SJSA1 (cell line): Measurements from ENCODE around the gene C19orf85. TPM values are rescaled to one million over a fixed set of nuclear protein-coding genes. Genes with fewer than 3 reads are reported as not detected.
"Not testable (repeated sequence)": the region's sequence is repeated elsewhere in the genome, so short reads cannot be mapped to it uniquely, and the experiment has no call there.

ENCODE experiments used
- DNase-seq, 2 experiments: peaks; one replicate each; pipeline ENCODE4 v3.0.0-alpha.2; 2015 to 2020; ENCODE audit warnings: low spot score in 2 of 2, low read depth in 1 of 2
- H3K27ac ChIP-seq: fragments of 250-450 bp; sonication (Bioruptor Pico); 2 replicates; pipeline ENCODE4 v1.5.1; 2020; ENCODE audit warnings: mild to moderate bottlenecking, moderate library complexity
- H3K27me3 ChIP-seq: fragments of 250-450 bp; sonication (Bioruptor Pico); replicated peaks from 2 replicates; pipeline ENCODE4 v1.5.1; 2020; ENCODE audit warnings: mild to moderate bottlenecking, moderate library complexity
- H3K36me3 ChIP-seq: fragments of 250-450 bp; sonication (Bioruptor Pico); 2 replicates; pipeline ENCODE4 v1.5.1; 2020; ENCODE audit warnings: mild to moderate bottlenecking
- H3K4me1 ChIP-seq: fragments of 250-450 bp; sonication (Bioruptor Pico); replicated peaks from 2 replicates; pipeline ENCODE4 v1.6.1; 2021; ENCODE audit warnings: mild to moderate bottlenecking
- H3K4me3 ChIP-seq: fragments of 250-450 bp; sonication (Bioruptor Pico); 2 replicates; pipeline ENCODE4 v1.5.1; 2020; ENCODE audit warnings: mild to moderate bottlenecking
- H3K9me3 ChIP-seq: fragments of 250-450 bp; sonication (Bioruptor Pico); replicated peaks from 2 replicates; pipeline ENCODE4 v1.5.1; 2020; ENCODE audit warnings: mild to moderate bottlenecking
- total RNA-seq: library from RNA; depleted of rRNA; stranded (reverse); fragments of >200 nt; shearing (Covaris generic); gene quantifications from 2 replicates; pipeline ENCODE4 v1.2.3, GENCODE V29; 2014

The C19orf85 gene
- total RNA-seq, 1 experiment from 2014 or later: not detected

- H3K4me1 ChIP-seq: no peaks in the 10 kb centered on the region
- H3K27ac ChIP-seq: no peak overlapping the region
- peaks cover 12% of the 10 kb centered on the region; the same call in 1 of the 2 replicates for H3K36me3 ChIP-seq
- H3K4me3 ChIP-seq: no peak overlapping the region
- H3K27me3 ChIP-seq: peaks cover 18% of the 10 kb centered on the region
- H3K9me3 ChIP-seq: no peaks in the 10 kb centered on the region
- no peak for DNase-seq
Measured at GRCh38 chr19:55452749-55453346, 11.7 kb downstream of the C19orf85 start.

- Histone ChIP-seq H3K4me1 (no peaks in the 10 kb centered on the region), H3K9me3 (no peaks in the 10 kb centered on the region), H3K27me3 (peaks cover 23% of the 10 kb centered on the region), H3K4me3 (no peak overlapping the region), H3K36me3 (peaks cover 12% of the 10 kb centered on the region; the same call in 1 of the 2 replicates), H3K27ac (no peak overlapping the region)
- no peak for DNase-seq
Measured at GRCh38 chr19:55451965-55452748, 12.4 kb downstream of the C19orf85 start.

DNA sequence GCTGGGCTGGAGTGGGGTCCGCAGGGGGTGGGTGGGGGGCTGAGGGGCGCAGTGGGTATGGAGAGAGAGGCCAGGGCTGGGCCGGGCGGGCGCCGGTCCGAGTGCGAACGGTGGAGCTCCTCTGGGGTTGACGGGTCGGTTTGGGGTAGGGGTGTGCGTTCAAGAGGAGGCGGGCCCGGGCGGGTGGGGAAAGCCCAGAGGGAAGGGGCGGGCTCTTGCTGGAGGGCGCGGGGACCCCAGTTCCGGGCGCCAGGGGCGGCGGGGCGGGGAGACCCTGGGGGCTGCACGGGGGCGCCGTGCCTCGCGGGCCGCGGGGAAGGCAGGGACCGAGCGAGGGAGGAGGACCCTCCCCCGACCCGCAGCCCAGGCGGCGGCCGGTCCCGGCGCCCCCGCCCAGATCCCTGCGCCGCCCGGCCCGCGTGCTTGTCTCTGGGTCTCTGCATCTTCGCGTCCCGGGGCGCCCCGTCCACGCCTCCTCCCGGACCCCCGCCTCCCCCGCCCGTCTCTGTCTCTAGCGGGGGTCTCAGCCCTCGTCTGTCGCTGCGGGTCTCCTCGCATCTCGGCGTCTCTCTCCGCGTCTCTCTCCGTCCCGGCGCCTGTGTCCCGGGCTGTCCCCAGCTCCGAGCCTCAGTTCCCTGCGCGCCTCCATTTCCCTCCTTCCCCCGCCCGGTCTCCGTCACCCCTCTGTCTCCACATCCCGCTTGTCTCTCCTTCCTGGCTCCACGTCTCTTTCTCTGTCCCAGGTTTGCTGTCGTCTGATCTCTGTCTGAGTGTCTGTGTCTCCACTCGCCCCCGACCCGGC lies 13.2 kb downstream of the C19orf85 start:
- Histone ChIP-seq H3K27me3 (peaks cover 29% of the 10 kb centered on the region), H3K36me3 (peaks cover 12% of the 10 kb centered on the region; the same call in 1 of the 2 replicates), H3K9me3 (no peaks in the 10 kb centered on the region), H3K4me3 (no peak overlapping the region), H3K27ac (no peak overlapping the region), H3K4me1 (no peaks in the 10 kb centered on the region)
- DNase-seq: no peak

DNA sequence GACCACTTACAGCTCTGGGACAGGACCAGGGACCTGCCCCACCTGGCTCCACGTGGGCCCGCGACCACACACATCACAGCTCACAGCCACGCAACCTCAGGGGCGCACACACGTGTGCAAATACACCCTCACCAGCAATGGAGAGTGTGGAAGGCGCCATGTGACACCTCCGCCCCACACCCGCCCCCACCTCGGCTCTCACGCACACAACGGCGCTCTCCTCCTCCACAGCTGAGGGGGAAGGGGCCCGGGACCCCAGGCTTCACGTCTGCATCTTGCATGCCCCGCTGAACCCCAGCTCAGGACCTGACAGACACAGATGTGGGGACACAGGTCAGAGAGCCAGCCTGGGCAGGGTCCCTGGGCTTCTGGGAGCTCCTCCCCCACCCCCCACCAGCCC lies 15.1 kb downstream of the C19orf85 start:
- Histone ChIP-seq H3K4me3 (no peak overlapping the region), H3K27me3 (peaks cover 42% of the 10 kb centered on the region), H3K4me1 (no peaks in the 10 kb centered on the region), H3K9me3 (no peaks in the 10 kb centered on the region), H3K27ac (no peak overlapping the region), H3K36me3 (0 out of 2 replicates have a peak, but pooled peaks cover under 1% of the 10 kb centered on the region)
- DNase-seq: no peak

DNA sequence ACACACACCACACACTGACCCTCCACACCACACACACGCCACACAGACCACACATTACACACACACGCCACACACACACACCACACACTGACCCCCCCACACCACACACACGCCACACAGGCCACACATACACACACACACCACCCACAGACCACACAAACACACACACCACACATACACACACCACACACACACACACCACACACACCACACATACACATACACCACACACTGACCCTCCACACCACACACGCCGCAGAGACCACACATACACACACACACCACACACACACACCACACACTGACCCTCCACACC lies 16.4 kb downstream of the C19orf85 start:
- not testable (repeated sequence) for H3K27ac ChIP-seq, DNase-seq, H3K36me3 ChIP-seq, H3K4me1 ChIP-seq, H3K4me3 ChIP-seq, H3K9me3 ChIP-seq
- peaks cover 53% of the 10 kb centered on the region for H3K27me3 ChIP-seq

GRCh38 chr19:55447421-55448174 lies 17.0 kb downstream of the C19orf85 start:
- H3K27me3 ChIP-seq: peaks cover 58% of the 10 kb centered on the region
- H3K36me3 ChIP-seq: no peaks in the 10 kb centered on the region
- no peaks in the 10 kb centered on the region for H3K9me3 ChIP-seq
- no peaks in the 10 kb centered on the region for H3K4me1 ChIP-seq
- no peak overlapping the region for H3K27ac ChIP-seq
- no peak overlapping the region for H3K4me3 ChIP-seq
- DNase-seq: no peak

DNA sequence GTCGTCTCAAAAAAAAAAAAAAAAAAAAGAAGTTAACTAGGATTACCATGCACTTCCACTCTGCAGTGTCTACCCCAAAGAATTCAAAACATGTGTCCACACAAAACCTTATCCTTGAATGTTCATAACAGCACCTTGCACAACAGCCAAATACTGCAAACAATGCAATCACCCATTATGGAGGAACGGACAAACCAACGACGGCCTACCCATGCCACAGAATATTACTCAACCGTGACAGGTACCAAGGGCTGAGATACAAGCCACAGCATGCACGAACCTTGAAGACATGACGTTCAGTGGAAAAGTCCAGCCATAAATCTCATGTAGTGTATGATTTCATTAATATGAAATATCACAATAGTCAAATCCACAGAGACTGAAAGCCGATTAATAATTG lies 18.5 kb downstream of the C19orf85 start:
- Histone ChIP-seq H3K4me1 (no peaks in the 10 kb centered on the region), H3K36me3 (no peaks in the 10 kb centered on the region), H3K27me3 (peaks cover 57% of the 10 kb centered on the region), H3K27ac (no peak overlapping the region), H3K9me3 (no peaks in the 10 kb centered on the region), H3K4me3 (no peak overlapping the region)
- no peak for DNase-seq

- Histone ChIP-seq H3K9me3 (peaks cover 5% of the 10 kb centered on the region; the same call in 1 of the 2 replicates), H3K27me3 (peaks cover 69% of the 10 kb centered on the region), H3K27ac (no peak overlapping the region), H3K4me3 (no peak overlapping the region), H3K4me1 (peaks cover 7% of the 10 kb centered on the region; the same call in 1 of the 2 replicates), H3K36me3 (no peaks in the 10 kb centered on the region)
- DNase-seq: no peak
Measured at GRCh38 chr19:55444646-55445045, 19.9 kb downstream of the C19orf85 start.

DNA sequence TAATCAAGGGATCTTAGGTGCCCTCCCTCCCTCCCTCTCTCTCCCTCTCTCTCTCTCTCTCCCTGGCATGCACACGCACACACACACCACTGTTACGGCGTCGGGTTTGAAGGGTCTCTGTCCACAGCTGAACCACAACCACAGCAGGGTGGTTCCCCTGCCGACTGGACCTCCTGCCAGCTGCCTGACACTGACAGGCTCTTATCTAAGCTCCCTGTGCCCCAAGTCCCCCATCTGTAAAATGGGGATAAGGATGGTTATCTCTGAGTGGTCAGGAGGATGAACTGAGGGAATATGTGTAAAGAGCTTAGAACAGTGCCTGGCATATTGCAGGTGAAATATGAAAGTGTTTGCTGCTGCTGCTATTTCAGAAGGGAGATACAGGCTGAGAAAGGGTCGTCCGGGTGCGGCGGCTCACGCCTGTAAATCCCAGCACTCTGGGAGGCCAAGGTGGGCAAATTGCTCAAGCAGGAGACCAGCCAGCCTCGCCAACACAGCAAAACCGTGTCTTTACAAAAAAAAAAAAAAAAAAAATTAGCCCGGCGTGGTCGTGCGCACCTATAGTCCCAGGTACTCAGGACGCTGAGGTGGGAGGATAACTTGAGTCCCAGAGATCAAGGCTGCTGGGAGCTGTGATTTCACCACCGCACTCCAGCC lies 20.6 kb downstream of the C19orf85 start:
- Histone ChIP-seq H3K4me3 (no peak overlapping the region), H3K27me3 (peaks cover 67% of the 10 kb centered on the region), H3K36me3 (no peaks in the 10 kb centered on the region), H3K27ac (no peak overlapping the region), H3K9me3 (peaks cover 5% of the 10 kb centered on the region; the same call in 1 of the 2 replicates), H3K4me1 (peaks cover 7% of the 10 kb centered on the region; the same call in 1 of the 2 replicates)
- DNase-seq: no peak

DNA sequence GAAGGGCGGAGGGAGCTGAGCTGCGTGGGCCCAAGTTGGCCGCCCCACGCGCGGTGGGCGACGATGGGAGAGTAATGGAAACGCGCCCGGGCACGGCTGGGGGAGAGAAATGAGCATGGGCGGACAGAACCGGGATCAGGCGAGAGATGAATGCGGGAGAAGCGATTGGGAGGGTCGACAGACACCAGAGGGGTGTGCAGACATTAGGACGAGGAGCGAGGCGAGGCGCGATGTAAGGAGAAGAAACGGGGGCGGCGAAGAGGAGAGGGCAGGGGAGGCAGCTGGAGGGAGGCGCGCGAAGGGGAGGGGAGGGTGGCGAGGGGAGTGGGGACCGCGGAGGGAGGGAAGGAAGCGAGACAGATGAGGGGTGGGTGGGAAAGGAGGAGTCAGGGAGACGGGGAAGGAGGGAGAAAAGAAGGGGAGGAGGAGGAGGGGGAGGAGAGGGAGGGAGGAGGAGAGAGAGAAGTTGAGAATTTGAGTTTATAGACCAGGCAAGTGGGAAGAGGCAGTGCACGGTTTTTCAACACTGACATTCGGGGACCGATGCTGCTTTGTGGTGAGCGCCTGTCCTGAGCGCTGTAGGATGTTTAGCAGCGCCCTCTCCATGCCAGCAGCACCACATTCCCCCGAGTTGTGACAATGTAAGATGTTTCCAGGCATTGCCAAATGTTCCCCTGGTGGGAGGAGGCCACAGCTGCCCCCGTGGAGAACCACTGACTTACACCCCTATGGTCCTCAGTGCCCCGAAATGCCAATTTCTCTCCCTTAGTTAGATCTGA lies 21.3 kb downstream of the C19orf85 start, which contains the start of gene SHISA7:
Gene SHISA7, minus strand, starts transcription at position 256 of the 779 bp plus-strand sequence. CDS start 437 bp downstream, outside the sequence.
- no peak within 1 kb of the TSS for H3K27ac ChIP-seq
- no peak within 1 kb of the TSS for H3K4me3 ChIP-seq
- no peaks in the 10 kb centered on the region for H3K36me3 ChIP-seq
- H3K27me3 ChIP-seq: peaks cover 67% of the 10 kb centered on the region
- DNase-seq: no peak
- peaks cover 5% of the 10 kb centered on the region; the same call in 1 of the 2 replicates for H3K9me3 ChIP-seq
- peaks cover 7% of the 10 kb centered on the region; the same call in 1 of the 2 replicates for H3K4me1 ChIP-seq

GRCh38 chr19:55442372-55442961 lies 22.1 kb downstream of the C19orf85 start:
- Histone ChIP-seq H3K4me3 (no peak overlapping the region), H3K36me3 (no peaks in the 10 kb centered on the region), H3K4me1 (peaks cover 7% of the 10 kb centered on the region; the same call in 1 of the 2 replicates), H3K27ac (no peak overlapping the region), H3K9me3 (peaks cover 5% of the 10 kb centered on the region; the same call in 1 of the 2 replicates), H3K27me3 (peaks cover 64% of the 10 kb centered on the region)
- DNase-seq: no peak
